H1 (cell line): ENCODE measurements around the gene ATP11A. TPM values are rescaled to one million over a fixed set of nuclear protein-coding genes. Genes with fewer than 3 reads are reported as not detected.

ENCODE experiments used
- CTCF ChIA-PET: fragments of 300-600 bp; sonication (Branson Sonifier 250); formaldehyde crosslinking; loops from one replicate; lab custom pipeline; 2021; ENCODE audit not compliant: partially characterized antibody; lab: Charles Lee
- POLR2A ChIA-PET: fragments of 300-600 bp; sonication (Branson Sonifier 250); formaldehyde crosslinking; loops from one replicate; lab custom pipeline; 2021; ENCODE audit warnings: inconsistent platforms; ENCODE audit not compliant: partially characterized antibody; lab: Charles Lee
- DNase-seq, 2 experiments: peaks; one replicate each; pipeline versions ENCODE4 v3.0.0 to v3.0.0-alpha.2; 2010 to 2022; ENCODE audit warnings: low spot score in 2 of 2, low read depth in 1 of 2, mixed read lengths in 1 of 2
- FAIRE-seq: peaks from 2 replicates; lab custom pipeline; 2011; peaks lifted over from hg19 to GRCh38; lab: Jason Lieb, UNC
- H2AFZ ChIP-seq: 2 replicates; pipeline ENCODE4 v1.8.1; 2012; ENCODE audit warnings: low read length, inconsistent platforms
- H2AK5ac ChIP-seq: 2 replicates; pipeline ENCODE4 v1.6.1; 2013; ENCODE audit warnings: low read depth, low read length
- H2BK120ac ChIP-seq: replicated peaks from 2 replicates; pipeline ENCODE3; 2013; ENCODE audit warnings: low read depth, low read length, inconsistent platforms
- H2BK12ac ChIP-seq: 2 replicates; pipeline ENCODE4 v1.6.1; 2013; ENCODE audit warnings: low read depth, low read length
- H2BK15ac ChIP-seq: 2 replicates; pipeline ENCODE4 v1.6.1; 2013; ENCODE audit warnings: low read length
- H2BK20ac ChIP-seq: 2 replicates; pipeline ENCODE4 v1.6.1; 2013; ENCODE audit warnings: low read length
- H2BK5ac ChIP-seq: 2 replicates; pipeline ENCODE4 v1.6.1; 2013; ENCODE audit warnings: low read depth, low read length
- H3K14ac ChIP-seq: 2 replicates; pipeline ENCODE4 v1.6.1; 2013; ENCODE audit warnings: inconsistent platforms; ENCODE audit not compliant: insufficient read length
- H3K18ac ChIP-seq: 2 replicates; pipeline ENCODE4 v1.6.1; 2013; ENCODE audit warnings: low read length; ENCODE audit errors: extremely low read depth
- H3K23ac ChIP-seq: 2 replicates; pipeline ENCODE4 v1.6.1; 2013; ENCODE audit warnings: inconsistent platforms; ENCODE audit not compliant: insufficient read length
- H3K23me2 ChIP-seq: 2 replicates; pipeline ENCODE4 v1.6.1; 2013; ENCODE audit warnings: low read depth, low read length
- H3K27ac ChIP-seq: 2 replicates; pipeline ENCODE4 v1.6.1; 2011; ENCODE audit warnings: low read depth, low read length, inconsistent platforms
- H3K27me3 ChIP-seq, 4 experiments: replicated peaks in 1 of 4; 1 replicate in 1 of 4; 2 replicates in 3 of 4; pipeline versions ENCODE4 v1.6.1 to v1.8.1; 2011 to 2013; ENCODE audit warnings: low read length in 3 of 4, mild to moderate bottlenecking in 3 of 4, inconsistent platforms in 2 of 4, mixed read lengths in 2 of 4, moderate library complexity in 1 of 4; ENCODE audit not compliant: control insufficient read depth in 3 of 4, insufficient read depth in 3 of 4; ENCODE audit errors: extremely low read depth in 1 of 4
- H3K36me3 ChIP-seq, 4 experiments: 2 replicates each; pipeline versions ENCODE4 v1.6.1 to v1.8.1; 2011 to 2013; ENCODE audit warnings: mild to moderate bottlenecking in 4 of 4, low read length in 3 of 4, moderate library complexity in 2 of 4, control low read depth in 1 of 4, inconsistent platforms in 1 of 4; ENCODE audit not compliant: insufficient read depth in 4 of 4, control insufficient read depth in 2 of 4
- H3K4ac ChIP-seq: replicated peaks from 2 replicates; pipeline ENCODE3; 2013; ENCODE audit warnings: low read length, low read depth, mixed read lengths, inconsistent platforms; ENCODE audit not compliant: insufficient read length
- H3K4me1 ChIP-seq, 4 experiments: replicated peaks in 1 of 4; 1 replicate in 1 of 4; 2 replicates in 3 of 4; pipeline versions ENCODE4 v1.6.1 to v1.8.1; 2011 to 2013; ENCODE audit warnings: low read length in 3 of 4, inconsistent platforms in 2 of 4, mixed read lengths in 1 of 4; ENCODE audit not compliant: insufficient read depth in 4 of 4, control insufficient read depth in 3 of 4
- H3K4me2 ChIP-seq, 2 experiments: 2 replicates each; pipeline versions ENCODE4 v1.6.1 to v1.8.1; 2011 to 2013; ENCODE audit warnings: low read depth in 2 of 2, low read length in 2 of 2, control low read depth in 1 of 2, inconsistent platforms in 1 of 2, mild to moderate bottlenecking in 1 of 2; ENCODE audit not compliant: insufficient read depth in 1 of 2
- H3K4me3 ChIP-seq, 4 experiments: fragments of 200-600, 300-600 bp in 1 of 4; sonication (generic), shearing (Covaris generic), sonication (Bioruptor Twin) in 1 of 4; 2 replicates each; pipeline versions ENCODE4 v1.5.1 to v1.8.1; 2011 to 2016; ENCODE audit warnings: low read length in 4 of 4, low read depth in 3 of 4, control low read depth in 2 of 4, inconsistent platforms in 2 of 4, mild to moderate bottlenecking in 2 of 4, mixed read lengths in 1 of 4, moderate library complexity in 1 of 4; ENCODE audit not compliant: insufficient read depth in 2 of 4; ENCODE audit errors: extremely low read depth in 1 of 4
- H3K56ac ChIP-seq: replicated peaks from 2 replicates; pipeline ENCODE3; 2013; ENCODE audit warnings: low read depth, mild to moderate bottlenecking, mixed read lengths, low read length, inconsistent platforms; ENCODE audit not compliant: insufficient read length
- H3K79me1 ChIP-seq: 2 replicates; pipeline ENCODE4 v1.6.1; 2013; ENCODE audit warnings: low read depth, low read length, control low read depth
- H3K79me2 ChIP-seq, 2 experiments: 2 replicates each; pipeline versions ENCODE4 v1.6.1 to v1.8.1; 2012 to 2013; ENCODE audit warnings: low read length in 2 of 2, mild to moderate bottlenecking in 2 of 2, inconsistent platforms in 1 of 2; ENCODE audit not compliant: insufficient read depth in 2 of 2, control insufficient read depth in 1 of 2
- H3K9ac ChIP-seq, 4 experiments: replicated peaks in 1 of 4; 1 replicate in 1 of 4; 2 replicates in 3 of 4; pipeline versions ENCODE4 v1.6.1 to v1.8.1; 2011 to 2013; ENCODE audit warnings: low read depth in 3 of 4, low read length in 3 of 4, control low read depth in 2 of 4, mild to moderate bottlenecking in 2 of 4, moderate library complexity in 2 of 4, inconsistent platforms in 1 of 4; ENCODE audit errors: extremely low read depth in 1 of 4
- H3K9me3 ChIP-seq, 2 experiments: 2 replicates each; pipeline versions ENCODE4 v1.6.1 to v1.8.1; 2012 to 2013; ENCODE audit warnings: mild to moderate bottlenecking in 2 of 2, moderate library complexity in 2 of 2, control low read depth in 1 of 2, inconsistent platforms in 1 of 2, low read depth in 1 of 2, low read length in 1 of 2, mixed read lengths in 1 of 2; ENCODE audit not compliant: insufficient read depth in 2 of 2
- H4K20me1 ChIP-seq, 2 experiments: replicated peaks in 1 of 2; 2 replicates each; pipeline versions ENCODE3 to v1.8.1; 2011 to 2013; ENCODE audit warnings: inconsistent platforms in 2 of 2, low read length in 2 of 2, mild to moderate bottlenecking in 1 of 2; ENCODE audit not compliant: insufficient read depth in 2 of 2, control insufficient read depth in 1 of 2
- H4K5ac ChIP-seq: 2 replicates; pipeline ENCODE4 v1.6.1; 2013; ENCODE audit warnings: low read length, low read depth, mixed read lengths, inconsistent platforms; ENCODE audit not compliant: insufficient read length
- H4K8ac ChIP-seq: 2 replicates; pipeline ENCODE4 v1.8.0; 2013; ENCODE audit warnings: mild to moderate bottlenecking, moderate library complexity, low read length, inconsistent platforms; ENCODE audit not compliant: insufficient read depth; ENCODE audit errors: extremely low read depth
- H4K91ac ChIP-seq: replicated peaks from 2 replicates; pipeline ENCODE3; 2013; ENCODE audit warnings: low read length, mixed read lengths, inconsistent platforms; ENCODE audit not compliant: insufficient read length
- CREB1 ChIP-seq: IDR thresholded peaks from 2 replicates; pipeline ENCODE4 v1.6.1; 2012; ENCODE audit warnings: inconsistent platforms
- CTBP2 ChIP-seq: IDR thresholded peaks from 2 replicates; pipeline ENCODE4 v1.7.0; 2011; ENCODE audit warnings: borderline replicate concordance, mild to moderate bottlenecking, moderate library complexity, mixed read lengths, low read length; ENCODE audit not compliant: insufficient read depth, insufficient read length
- POU5F1 ChIP-seq: IDR thresholded peaks from 2 replicates; pipeline ENCODE4 v1.6.1; 2011; ENCODE audit warnings: low read depth, mild to moderate bottlenecking, low read length, moderate library complexity
- SUZ12 ChIP-seq: fragments of 200-600 bp; sonication (generic); IDR thresholded peaks from 2 replicates; pipeline ENCODE4 v1.6.1; 2012; ENCODE audit warnings: mild to moderate bottlenecking, inconsistent platforms, low read length, moderate library complexity, mixed read lengths
- TBP ChIP-seq: IDR thresholded peaks from 2 replicates; pipeline ENCODE4 v1.6.1; 2011; ENCODE audit warnings: low read depth, low read length, improper control_type of control experiment
- WGBS, 2 experiments: shearing (Covaris generic) in 1 of 2; methylation state at CpG; one replicate each; pipeline versions ENCODE4 v1.1.6 to v1.1.7; 2013 to 2015; ENCODE audit warnings: low lambda C conversion rate in 2 of 2, mixed read lengths in 2 of 2, inconsistent platforms in 1 of 2, low coverage in 1 of 2, missing lambda C conversion rate in 1 of 2; ENCODE audit not compliant: insufficient replicate concordance in 2 of 2, insufficient coverage in 1 of 2, insufficient read length in 1 of 2; ENCODE audit errors: extremely low coverage in 1 of 2, missing lambda C conversion rate in 1 of 2; 5-methylcytosine and 5-hydroxymethylcytosine counted together
- polyA plus RNA-seq, 7 experiments: library from polyadenylated mRNA; depleted of rRNA in 3 of 7; stranded (reverse) in 5 of 7; unstranded in 2 of 7; fragments of >200 nt in 5 of 7; fragments of 200-250 nt in 2 of 7; gene quantifications; 1 replicate in 5 of 7; 2 replicates in 1 of 7; 4 replicates in 1 of 7; pipeline versions ENCODE4 v1.2.1 to v1.2.3, GENCODE V29; 2011 to 2013; ENCODE audit warnings: missing spikeins in 2 of 7, mixed read lengths in 2 of 7
- total RNA-seq: library from RNA; stranded (reverse); fragmentation: NEBNext Ultra II Directional; extraction: Animal tissue kit (Norgen Biotek cat#: 25700); gene quantifications from 2 replicates; pipeline ENCODE4 v1.2.1, GENCODE V29; 2021

ATP11A gene
- total and polyA plus RNA-seq, 2 of the 8 experiments (the other 6 are each of a cell fraction or from before 2014, with no cell fraction given) = 28.8 to 72.9 TPM

GRCh38 chr13:112796190-112796915, 106.5 kb downstream of the ATP11A start:
- Histone ChIP-seq H2AK5ac (no peak overlapping the region), H3K18ac (no peak overlapping the region), H4K91ac (no peak overlapping the region)
- TF ChIP-seq TBP (no peak), SUZ12 (no peak), CTBP2 (no peak), CREB1 (no peak), POU5F1 (no peak)
- TF ChIP-seq, all 59 proteins: peak for 0
- Histone ChIP-seq H4K5ac (no peak overlapping the region), H3K14ac (no peak overlapping the region), H3K4ac (no peak overlapping the region), H3K36me3 (no peaks in the 10 kb centered on the region; a peak in 2 of 8 replicates), H3K23ac (no peak overlapping the region), H4K20me1 (no peaks in the 10 kb centered on the region), H3K4me3 (no peak overlapping the region), H2BK20ac (no peak overlapping the region), H4K8ac (no peak overlapping the region), H3K9ac (no peak overlapping the region), H3K9me3 (no peaks in the 10 kb centered on the region; a peak in 2 of 4 replicates), H2BK120ac (no peak overlapping the region), H2BK12ac (no peak overlapping the region), H3K4me2 (no peak overlapping the region), H3K23me2 (no peaks in the 10 kb centered on the region), H2AFZ (no peak overlapping the region), H3K27ac (no peak overlapping the region), H2BK15ac (no peak overlapping the region), H2BK5ac (no peak overlapping the region), H3K56ac (no peak overlapping the region), H3K79me1 (no peaks in the 10 kb centered on the region; the same call in 1 of the 2 replicates), H3K4me1 (peaks cover 3 to 6% (median 4%) of the 10 kb centered on the region in 4 experiments; a peak in 6 of 7 replicates), H3K79me2 (no peaks in the 10 kb centered on the region), H3K27me3 (no peaks in the 10 kb centered on the region)
- WGBS, 2 experiments = 88% methylated on average over 9 of the region's 9 CpGs; no CpG with 5 or more reads in 1 of the 2 experiments
- no peak for DNase-seq
- no peak for FAIRE-seq
- POLR2A ChIA-PET = no interaction called here
- CTCF ChIA-PET = interaction anchor here (0.9 kb wide), 1 partner anchor 61 kb away, joined by 3 read pairs; no protein-coding TSS in a partner anchor
